ENCODE data around the gene SLC41A3.

- TF ChIP-seq POLR2A (IDR thresholded peaks at IDR 0.05) (no peak), CTCF (IDR thresholded peaks at IDR 0.05) (no peak), EP300 (IDR thresholded peaks at IDR 0.05) (no peak)
These were observed 46.3 kb upstream of the SLC41A3 start for GRCh38 chr3:126130081-126130855.

All from gastroesophageal sphincter (tissue), 3 donors.